H1 (cell line): ENCODE data around the gene ADAM30. TPM values are rescaled to one million over a fixed set of nuclear protein-coding genes. Genes with fewer than 3 reads are reported as not detected.

Source experiments
- CTCF ChIA-PET: fragments of 300-600 bp; sonication (Branson Sonifier 250); formaldehyde crosslinking; loops from one replicate; lab custom pipeline; 2021; ENCODE audit not compliant: partially characterized antibody; lab: Charles Lee
- POLR2A ChIA-PET: fragments of 300-600 bp; sonication (Branson Sonifier 250); formaldehyde crosslinking; loops from one replicate; lab custom pipeline; 2021; ENCODE audit warnings: inconsistent platforms; ENCODE audit not compliant: partially characterized antibody; lab: Charles Lee
- DNase-seq, 2 experiments: peaks; one replicate each; pipeline versions ENCODE4 v3.0.0 to v3.0.0-alpha.2; 2010 to 2022; ENCODE audit warnings: low spot score in 2 of 2, low read depth in 1 of 2, mixed read lengths in 1 of 2
- FAIRE-seq: peaks from 2 replicates; lab custom pipeline; 2011; peaks lifted over from hg19 to GRCh38; lab: Jason Lieb, UNC
- H2AFZ ChIP-seq: 2 replicates; pipeline ENCODE4 v1.8.1; 2012; ENCODE audit warnings: low read length, inconsistent platforms
- H2AK5ac ChIP-seq: 2 replicates; pipeline ENCODE4 v1.6.1; 2013; ENCODE audit warnings: low read depth, low read length
- H2BK120ac ChIP-seq: replicated peaks from 2 replicates; pipeline ENCODE3; 2013; ENCODE audit warnings: low read depth, low read length, inconsistent platforms
- H2BK12ac ChIP-seq: 2 replicates; pipeline ENCODE4 v1.6.1; 2013; ENCODE audit warnings: low read depth, low read length
- H2BK15ac ChIP-seq: 2 replicates; pipeline ENCODE4 v1.6.1; 2013; ENCODE audit warnings: low read length
- H2BK20ac ChIP-seq: 2 replicates; pipeline ENCODE4 v1.6.1; 2013; ENCODE audit warnings: low read length
- H2BK5ac ChIP-seq: 2 replicates; pipeline ENCODE4 v1.6.1; 2013; ENCODE audit warnings: low read depth, low read length
- H3K14ac ChIP-seq: 2 replicates; pipeline ENCODE4 v1.6.1; 2013; ENCODE audit warnings: inconsistent platforms; ENCODE audit not compliant: insufficient read length
- H3K18ac ChIP-seq: 2 replicates; pipeline ENCODE4 v1.6.1; 2013; ENCODE audit warnings: low read length; ENCODE audit errors: extremely low read depth
- H3K23ac ChIP-seq: 2 replicates; pipeline ENCODE4 v1.6.1; 2013; ENCODE audit warnings: inconsistent platforms; ENCODE audit not compliant: insufficient read length
- H3K23me2 ChIP-seq: 2 replicates; pipeline ENCODE4 v1.6.1; 2013; ENCODE audit warnings: low read depth, low read length
- H3K27ac ChIP-seq: 2 replicates; pipeline ENCODE4 v1.6.1; 2011; ENCODE audit warnings: low read depth, low read length, inconsistent platforms
- H3K27me3 ChIP-seq, 4 experiments: replicated peaks in 1 of 4; 1 replicate in 1 of 4; 2 replicates in 3 of 4; pipeline versions ENCODE4 v1.6.1 to v1.8.1; 2011 to 2013; ENCODE audit warnings: low read length in 3 of 4, mild to moderate bottlenecking in 3 of 4, inconsistent platforms in 2 of 4, mixed read lengths in 2 of 4, moderate library complexity in 1 of 4; ENCODE audit not compliant: control insufficient read depth in 3 of 4, insufficient read depth in 3 of 4; ENCODE audit errors: extremely low read depth in 1 of 4
- H3K36me3 ChIP-seq, 4 experiments: 2 replicates each; pipeline versions ENCODE4 v1.6.1 to v1.8.1; 2011 to 2013; ENCODE audit warnings: mild to moderate bottlenecking in 4 of 4, low read length in 3 of 4, moderate library complexity in 2 of 4, control low read depth in 1 of 4, inconsistent platforms in 1 of 4; ENCODE audit not compliant: insufficient read depth in 4 of 4, control insufficient read depth in 2 of 4
- H3K4ac ChIP-seq: replicated peaks from 2 replicates; pipeline ENCODE3; 2013; ENCODE audit warnings: low read length, low read depth, mixed read lengths, inconsistent platforms; ENCODE audit not compliant: insufficient read length
- H3K4me1 ChIP-seq, 4 experiments: replicated peaks in 1 of 4; 1 replicate in 1 of 4; 2 replicates in 3 of 4; pipeline versions ENCODE4 v1.6.1 to v1.8.1; 2011 to 2013; ENCODE audit warnings: low read length in 3 of 4, inconsistent platforms in 2 of 4, mixed read lengths in 1 of 4; ENCODE audit not compliant: insufficient read depth in 4 of 4, control insufficient read depth in 3 of 4
- H3K4me2 ChIP-seq, 2 experiments: 2 replicates each; pipeline versions ENCODE4 v1.6.1 to v1.8.1; 2011 to 2013; ENCODE audit warnings: low read depth in 2 of 2, low read length in 2 of 2, control low read depth in 1 of 2, inconsistent platforms in 1 of 2, mild to moderate bottlenecking in 1 of 2; ENCODE audit not compliant: insufficient read depth in 1 of 2
- H3K4me3 ChIP-seq, 4 experiments: fragments of 200-600, 300-600 bp in 1 of 4; sonication (generic), shearing (Covaris generic), sonication (Bioruptor Twin) in 1 of 4; 2 replicates each; pipeline versions ENCODE4 v1.5.1 to v1.8.1; 2011 to 2016; ENCODE audit warnings: low read length in 4 of 4, low read depth in 3 of 4, control low read depth in 2 of 4, inconsistent platforms in 2 of 4, mild to moderate bottlenecking in 2 of 4, mixed read lengths in 1 of 4, moderate library complexity in 1 of 4; ENCODE audit not compliant: insufficient read depth in 2 of 4; ENCODE audit errors: extremely low read depth in 1 of 4
- H3K56ac ChIP-seq: replicated peaks from 2 replicates; pipeline ENCODE3; 2013; ENCODE audit warnings: low read depth, mild to moderate bottlenecking, mixed read lengths, low read length, inconsistent platforms; ENCODE audit not compliant: insufficient read length
- H3K79me1 ChIP-seq: 2 replicates; pipeline ENCODE4 v1.6.1; 2013; ENCODE audit warnings: low read depth, low read length, control low read depth
- H3K79me2 ChIP-seq, 2 experiments: 2 replicates each; pipeline versions ENCODE4 v1.6.1 to v1.8.1; 2012 to 2013; ENCODE audit warnings: low read length in 2 of 2, mild to moderate bottlenecking in 2 of 2, inconsistent platforms in 1 of 2; ENCODE audit not compliant: insufficient read depth in 2 of 2, control insufficient read depth in 1 of 2
- H3K9ac ChIP-seq, 4 experiments: replicated peaks in 1 of 4; 1 replicate in 1 of 4; 2 replicates in 3 of 4; pipeline versions ENCODE4 v1.6.1 to v1.8.1; 2011 to 2013; ENCODE audit warnings: low read depth in 3 of 4, low read length in 3 of 4, control low read depth in 2 of 4, mild to moderate bottlenecking in 2 of 4, moderate library complexity in 2 of 4, inconsistent platforms in 1 of 4; ENCODE audit errors: extremely low read depth in 1 of 4
- H3K9me3 ChIP-seq, 2 experiments: 2 replicates each; pipeline versions ENCODE4 v1.6.1 to v1.8.1; 2012 to 2013; ENCODE audit warnings: mild to moderate bottlenecking in 2 of 2, moderate library complexity in 2 of 2, control low read depth in 1 of 2, inconsistent platforms in 1 of 2, low read depth in 1 of 2, low read length in 1 of 2, mixed read lengths in 1 of 2; ENCODE audit not compliant: insufficient read depth in 2 of 2
- H4K20me1 ChIP-seq, 2 experiments: replicated peaks in 1 of 2; 2 replicates each; pipeline versions ENCODE3 to v1.8.1; 2011 to 2013; ENCODE audit warnings: inconsistent platforms in 2 of 2, low read length in 2 of 2, mild to moderate bottlenecking in 1 of 2; ENCODE audit not compliant: insufficient read depth in 2 of 2, control insufficient read depth in 1 of 2
- H4K5ac ChIP-seq: 2 replicates; pipeline ENCODE4 v1.6.1; 2013; ENCODE audit warnings: low read length, low read depth, mixed read lengths, inconsistent platforms; ENCODE audit not compliant: insufficient read length
- H4K8ac ChIP-seq: 2 replicates; pipeline ENCODE4 v1.8.0; 2013; ENCODE audit warnings: mild to moderate bottlenecking, moderate library complexity, low read length, inconsistent platforms; ENCODE audit not compliant: insufficient read depth; ENCODE audit errors: extremely low read depth
- H4K91ac ChIP-seq: replicated peaks from 2 replicates; pipeline ENCODE3; 2013; ENCODE audit warnings: low read length, mixed read lengths, inconsistent platforms; ENCODE audit not compliant: insufficient read length
- BRCA1 ChIP-seq: IDR thresholded peaks from 2 replicates; pipeline ENCODE4 v1.6.1; 2012; ENCODE audit warnings: low read depth, low read length, improper control_type of control experiment
- CBX5 ChIP-seq: fragments of 300-800, 300-1000 bp; sonication (generic); IDR thresholded peaks from 2 replicates; pipeline ENCODE4 v1.7.1; 2016; ENCODE audit warnings: antibody characterized with exemption, low read length, low read depth
- CBX8 ChIP-seq: fragments of 300-800, 300-1000 bp; sonication (generic); IDR thresholded peaks from 2 replicates; pipeline ENCODE4 v1.7.1; 2016; ENCODE audit warnings: low read depth, low read length, borderline replicate concordance
- CHD2 ChIP-seq: IDR thresholded peaks from 2 replicates; pipeline ENCODE4 v1.6.1; 2012; ENCODE audit warnings: low read length, improper control_type of control experiment
- CTBP2 ChIP-seq: IDR thresholded peaks from 2 replicates; pipeline ENCODE4 v1.7.0; 2011; ENCODE audit warnings: borderline replicate concordance, mild to moderate bottlenecking, moderate library complexity, mixed read lengths, low read length; ENCODE audit not compliant: insufficient read depth, insufficient read length
- EZH2 ChIP-seq: fragments of 200-600 bp; sonication (generic); IDR thresholded peaks from 2 replicates; pipeline ENCODE4 v1.7.1; 2012; ENCODE audit warnings: low read depth, mild to moderate bottlenecking, moderate library complexity, low read length, inconsistent platforms; ENCODE audit not compliant: severe bottlenecking
- FOSL1 ChIP-seq: IDR thresholded peaks from 2 replicates; pipeline ENCODE4 v1.6.1; 2011; ENCODE audit warnings: mild to moderate bottlenecking, low read depth, low read length, moderate library complexity; ENCODE audit not compliant: insufficient read depth
- KDM4A ChIP-seq: IDR thresholded peaks from one replicate; pipeline ENCODE4 v1.7.1; 2012; ENCODE audit warnings: low read depth, mild to moderate bottlenecking, moderate library complexity, low read length, inconsistent platforms; ENCODE audit not compliant: severe bottlenecking
- RNF2 ChIP-seq: fragments of 200-900, 300-1000 bp; sonication (generic); IDR thresholded peaks from 2 replicates; pipeline ENCODE4 v1.7.1; 2016; ENCODE audit warnings: borderline replicate concordance, low read depth, mild to moderate bottlenecking, antibody characterized with exemption, low read length; ENCODE audit not compliant: poor library complexity, severe bottlenecking; ENCODE audit errors: missing control alignments
- SP1 ChIP-seq: IDR thresholded peaks from 2 replicates; pipeline ENCODE4 v1.6.1; 2011; ENCODE audit warnings: low read depth, low read length
- SUZ12 ChIP-seq: fragments of 200-600 bp; sonication (generic); IDR thresholded peaks from 2 replicates; pipeline ENCODE4 v1.6.1; 2012; ENCODE audit warnings: mild to moderate bottlenecking, inconsistent platforms, low read length, moderate library complexity, mixed read lengths
- TCF12 ChIP-seq: IDR thresholded peaks from 2 replicates; pipeline ENCODE4 v1.6.1; 2011; ENCODE audit warnings: low read depth, mild to moderate bottlenecking, low read length
- WGBS, 2 experiments: shearing (Covaris generic) in 1 of 2; methylation state at CpG; one replicate each; pipeline versions ENCODE4 v1.1.6 to v1.1.7; 2013 to 2015; ENCODE audit warnings: low lambda C conversion rate in 2 of 2, mixed read lengths in 2 of 2, inconsistent platforms in 1 of 2, low coverage in 1 of 2, missing lambda C conversion rate in 1 of 2; ENCODE audit not compliant: insufficient replicate concordance in 2 of 2, insufficient coverage in 1 of 2, insufficient read length in 1 of 2; ENCODE audit errors: extremely low coverage in 1 of 2, missing lambda C conversion rate in 1 of 2; 5-methylcytosine and 5-hydroxymethylcytosine counted together
- polyA plus RNA-seq, 7 experiments: library from polyadenylated mRNA; depleted of rRNA in 3 of 7; stranded (reverse) in 5 of 7; unstranded in 2 of 7; fragments of >200 nt in 5 of 7; fragments of 200-250 nt in 2 of 7; gene quantifications; 1 replicate in 5 of 7; 2 replicates in 1 of 7; 4 replicates in 1 of 7; pipeline versions ENCODE4 v1.2.1 to v1.2.3, GENCODE V29; 2011 to 2013; ENCODE audit warnings: missing spikeins in 2 of 7, mixed read lengths in 2 of 7
- total RNA-seq: library from RNA; stranded (reverse); fragmentation: NEBNext Ultra II Directional; extraction: Animal tissue kit (Norgen Biotek cat#: 25700); gene quantifications from 2 replicates; pipeline ENCODE4 v1.2.1, GENCODE V29; 2021

ADAM30 gene
- total and polyA plus RNA-seq, 2 of the 8 experiments (the other 6 are each of a cell fraction or from before 2014, with no cell fraction given): not detected

- H3K56ac ChIP-seq: no peak overlapping the region
- ChIA-PET CTCF (interaction anchor here (1.0 to 1.4 kb wide), 4 partner anchors 11 to 33 kb away, joined by 3 to 5 read pairs (median 4); no protein-coding TSS in a partner anchor), POLR2A (no interaction called here)
- H3K9me3 ChIP-seq: no peaks in the 10 kb centered on the region
- no peak overlapping the region for H2BK15ac ChIP-seq
- FAIRE-seq: no peak
- no peak overlapping the region for H3K4me2 ChIP-seq
- H3K18ac ChIP-seq: no peak overlapping the region
- H2BK12ac ChIP-seq: no peak overlapping the region
- 92% methylated on average over 5 of the region's 5 CpGs; no CpG with 5 or more reads in 1 of the 2 experiments for WGBS, 2 experiments
- no peak overlapping the region for H4K5ac ChIP-seq
- H3K4me3 ChIP-seq: no peak overlapping the region
- H4K20me1 ChIP-seq: no peaks in the 10 kb centered on the region
- no peaks in the 10 kb centered on the region for H3K4me1 ChIP-seq
- no peaks in the 10 kb centered on the region for H3K23me2 ChIP-seq
- no peak overlapping the region for H3K4ac ChIP-seq
- no peak overlapping the region for H2AFZ ChIP-seq
- no peak overlapping the region for H4K8ac ChIP-seq
- H3K79me2 ChIP-seq: no peaks in the 10 kb centered on the region
- no peak overlapping the region for H2BK20ac ChIP-seq
- H3K79me1 ChIP-seq: no peaks in the 10 kb centered on the region
- peaks cover 8 to 41% (median 22%) of the 10 kb centered on the region in 4 experiments; a peak in 7 of 8 replicates for H3K36me3 ChIP-seq
- no peak for DNase-seq
- no peak overlapping the region for H3K27ac ChIP-seq
- no peaks in the 10 kb centered on the region for H3K27me3 ChIP-seq
- no peak overlapping the region for H3K9ac ChIP-seq
- H2BK5ac ChIP-seq: no peak overlapping the region
- no peak overlapping the region for H3K14ac ChIP-seq
- no peak overlapping the region for H2BK120ac ChIP-seq
- no peak overlapping the region for H4K91ac ChIP-seq
- no peak overlapping the region for H2AK5ac ChIP-seq
- no peak overlapping the region for H3K23ac ChIP-seq
- no peak for TF ChIP-seq FOSL1
- TF ChIP-seq CHD2: no peak
- TF ChIP-seq CTBP2: no peak
- TF ChIP-seq EZH2: no peak
- TF ChIP-seq BRCA1: no peak
- TF ChIP-seq SP1: no peak
- TF ChIP-seq RNF2: no peak
- TF ChIP-seq CBX8: no peak
- no peak for TF ChIP-seq KDM4A
- no peak for TF ChIP-seq TCF12
- TF ChIP-seq CBX5: no peak
- no peak for TF ChIP-seq SUZ12
Measured at GRCh38 chr1:119917304-119918055, 21.2 kb upstream of the ADAM30 start.
